OCI-LY1 (cell line): ENCODE data around the gene TERT.

Experiments
- H2AFZ ChIP-seq: fragments of 200-600 bp; sonication (generic), shearing (Covaris generic); 2 replicates; pipeline ENCODE4 v1.6.0; 2014; ENCODE audit warnings: antibody characterized with exemption, mild to moderate bottlenecking, low read length
- H3F3A ChIP-seq: fragments of 200-600 bp; sonication (generic), shearing (Covaris generic); 2 replicates; pipeline ENCODE4 v1.6.0; 2014; ENCODE audit warnings: mild to moderate bottlenecking, antibody characterized with exemption, low read length, moderate library complexity; ENCODE audit not compliant: insufficient read depth
- H3K27ac ChIP-seq: fragments of 200-600 bp; sonication (generic); 2 replicates; pipeline ENCODE4 v1.5.1; 2014; ENCODE audit warnings: low read length, mixed run types, mild to moderate bottlenecking, low read depth; ENCODE audit not compliant: poor library complexity, severe bottlenecking
- H3K27me3 ChIP-seq: fragments of 200-600 bp; sonication (generic); 2 replicates; pipeline ENCODE4 v1.6.0; 2014; ENCODE audit warnings: antibody characterized with exemption, mild to moderate bottlenecking, low read length, moderate library complexity; ENCODE audit not compliant: insufficient read depth
- H3K36me3 ChIP-seq: fragments of 200-600 bp; sonication (generic); 2 replicates; pipeline ENCODE4 v1.6.1; 2014; ENCODE audit warnings: mild to moderate bottlenecking, antibody characterized with exemption, low read length, moderate library complexity, mixed read lengths; ENCODE audit not compliant: insufficient read depth
- H3K4me1 ChIP-seq: fragments of 200-600 bp; sonication (generic); 2 replicates; pipeline ENCODE4 v1.5.1; 2014; ENCODE audit warnings: mild to moderate bottlenecking, low read length, moderate library complexity; ENCODE audit not compliant: insufficient read depth, severe bottlenecking
- H3K4me2 ChIP-seq: fragments of 200-600 bp; sonication (generic), shearing (Covaris generic); 2 replicates; pipeline ENCODE4 v1.6.1; 2014; ENCODE audit warnings: low read length
- H3K4me3 ChIP-seq: fragments of 200-600 bp; sonication (generic); 2 replicates; pipeline ENCODE4 v1.5.1; 2014; ENCODE audit warnings: low read length, low read depth, mild to moderate bottlenecking, mixed read lengths; ENCODE audit not compliant: poor library complexity, severe bottlenecking
- H3K79me2 ChIP-seq: fragments of 200-600 bp; shearing (Covaris generic); 2 replicates; pipeline ENCODE4 v1.6.1; 2016; ENCODE audit warnings: mixed run types, low read length, mixed read lengths; ENCODE audit not compliant: insufficient read depth
- H3K9ac ChIP-seq: fragments of 200-600 bp; sonication (generic), shearing (Covaris generic); 2 replicates; pipeline ENCODE4 v1.6.1; 2014; ENCODE audit warnings: mild to moderate bottlenecking, low read length, mixed read lengths
- H3K9me2 ChIP-seq: fragments of 200-600 bp; sonication (generic), shearing (Covaris generic); 2 replicates; pipeline ENCODE4 v1.6.1; 2014; ENCODE audit warnings: low read depth, mild to moderate bottlenecking, low read length, mixed read lengths
- H3K9me3 ChIP-seq: fragments of 200-600 bp; shearing (Covaris generic); 2 replicates; pipeline ENCODE4 v1.6.1; 2014; ENCODE audit warnings: low read length, mixed read lengths
- H4K20me1 ChIP-seq: fragments of 200-600 bp; sonication (generic), shearing (Covaris generic); 2 replicates; pipeline ENCODE4 v1.6.0; 2016; ENCODE audit warnings: mild to moderate bottlenecking, low read length; ENCODE audit not compliant: insufficient read depth
- CTCF ChIP-seq: fragments of 200-600 bp; sonication (generic), shearing (Covaris generic); IDR thresholded peaks from 2 replicates; pipeline ENCODE4 v1.5.1; 2017; ENCODE audit warnings: mild to moderate bottlenecking, antibody characterized with exemption, low read length, moderate library complexity, mixed read lengths
- EZH2 ChIP-seq: fragments of 200-600 bp; sonication (generic), shearing (Covaris generic); IDR thresholded peaks from 2 replicates; pipeline ENCODE4 v1.8.0; 2017; ENCODE audit warnings: borderline replicate concordance, mixed run types, mild to moderate bottlenecking, antibody characterized with exemption, low read length, moderate library complexity, mixed read lengths

TERT gene

GRCh38 chr5:1235379-1235778 lies 59.5 kb downstream of the TERT start:
- Histone ChIP-seq H4K20me1 (no peaks in the 10 kb centered on the region), H3K27ac (no peak overlapping the region), H3K27me3 (peaks cover 8% of the 10 kb centered on the region; the same call in 1 of the 2 replicates), H3F3A (no peaks in the 10 kb centered on the region), H3K9me3 (peaks cover 9% of the 10 kb centered on the region; the same call in 1 of the 2 replicates), H3K9me2 (no peaks in the 10 kb centered on the region), H3K79me2 (no peaks in the 10 kb centered on the region), H3K36me3 (no peaks in the 10 kb centered on the region; the same call in 1 of the 2 replicates), H3K4me2 (no peak overlapping the region), H3K9ac (no peak overlapping the region), H3K4me3 (no peak overlapping the region), H3K4me1 (no peaks in the 10 kb centered on the region), H2AFZ (no peak overlapping the region)
- no peak for TF ChIP-seq EZH2
- no peak; the same call in 1 of the 2 replicates for TF ChIP-seq CTCF

DNA sequence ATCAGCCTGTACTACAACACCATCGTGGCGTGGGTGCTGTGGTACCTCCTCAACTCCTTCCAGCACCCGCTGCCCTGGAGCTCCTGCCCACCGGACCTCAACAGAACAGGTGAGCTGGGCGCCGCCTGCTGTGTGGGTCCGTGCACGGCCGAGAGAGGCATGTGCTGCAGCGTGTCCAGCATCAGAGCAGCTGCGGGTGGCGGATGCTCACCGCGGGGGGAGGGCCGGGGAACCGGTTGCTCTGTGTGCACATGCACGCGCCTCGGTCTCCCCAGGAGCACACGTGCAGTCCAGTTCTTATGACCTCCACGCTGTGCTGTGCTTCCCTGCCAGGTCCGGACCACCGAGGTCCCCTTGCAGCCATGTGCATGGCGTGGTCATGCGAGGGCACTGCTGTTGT lies 62.1 kb downstream of the TERT start:
- TF ChIP-seq EZH2 (no peak), CTCF (no peak)

GRCh38 chr5:1231354-1231905 lies 63.4 kb downstream of the TERT start:
- H3K79me2 ChIP-seq: no peaks in the 10 kb centered on the region
- no peaks in the 10 kb centered on the region for H4K20me1 ChIP-seq
- no peaks in the 10 kb centered on the region for H3K9me2 ChIP-seq
- no peaks in the 10 kb centered on the region for H3K4me1 ChIP-seq
- peaks cover 8% of the 10 kb centered on the region; the same call in 1 of the 2 replicates for H3K27me3 ChIP-seq
- H3K9me3 ChIP-seq: peaks cover 9% of the 10 kb centered on the region; the same call in 1 of the 2 replicates
- H2AFZ ChIP-seq: no peak overlapping the region
- H3F3A ChIP-seq: no peaks in the 10 kb centered on the region
- no peaks in the 10 kb centered on the region; the same call in 1 of the 2 replicates for H3K36me3 ChIP-seq
- H3K4me2 ChIP-seq: no peak overlapping the region
- H3K27ac ChIP-seq: no peak overlapping the region
- no peak overlapping the region for H3K9ac ChIP-seq
- no peak overlapping the region for H3K4me3 ChIP-seq
- TF ChIP-seq EZH2: no peak
- no peak for TF ChIP-seq CTCF

More for the DNA sequence above, 62.1 kb downstream of the TERT start:
- H3K4me1 ChIP-seq: no peaks in the 10 kb centered on the region
- H3K4me3 ChIP-seq: no peak overlapping the region
- no peaks in the 10 kb centered on the region for H3F3A ChIP-seq
- peaks cover 9% of the 10 kb centered on the region; the same call in 1 of the 2 replicates for H3K9me3 ChIP-seq
- no peak overlapping the region for H3K9ac ChIP-seq
- H2AFZ ChIP-seq: no peak overlapping the region
- no peak overlapping the region for H3K4me2 ChIP-seq
- no peak overlapping the region for H3K27ac ChIP-seq
- H3K9me2 ChIP-seq: no peaks in the 10 kb centered on the region
- H4K20me1 ChIP-seq: no peaks in the 10 kb centered on the region
- no peaks in the 10 kb centered on the region; the same call in 1 of the 2 replicates for H3K36me3 ChIP-seq
- peaks cover 8% of the 10 kb centered on the region; the same call in 1 of the 2 replicates for H3K27me3 ChIP-seq
- no peaks in the 10 kb centered on the region for H3K79me2 ChIP-seq
